HFF-Myc (cell line): ENCODE data around the gene LAMB4.
A peak's percentile ranks its signal among the peaks of the same experiment; 100 is the strongest.

Source experiments
- DNase-seq: peaks from one replicate; pipeline ENCODE4 v3.0.0-alpha.2; 2011; ENCODE audit warnings: low read depth; ENCODE audit errors: extremely low read depth
- H3K4me3 ChIP-seq: replicated peaks from 2 replicates; pipeline ENCODE4 v1.5.1; 2011; ENCODE audit warnings: low read depth, mild to moderate bottlenecking, control low read depth, low read length
- CTCF ChIP-seq: IDR thresholded peaks from 2 replicates; pipeline ENCODE4 v1.5.1; 2012; ENCODE audit warnings: mild to moderate bottlenecking, low read depth, low read length, control low read depth; ENCODE audit errors: missing control alignments

LAMB4 gene

GRCh38 chr7:108128514-108128913 lies 1.6 kb downstream of the LAMB4 start:
- H3K4me3 ChIP-seq = no peak overlapping the region
- DNase-seq = no peak
- TF ChIP-seq CTCF = no peak

DNA sequence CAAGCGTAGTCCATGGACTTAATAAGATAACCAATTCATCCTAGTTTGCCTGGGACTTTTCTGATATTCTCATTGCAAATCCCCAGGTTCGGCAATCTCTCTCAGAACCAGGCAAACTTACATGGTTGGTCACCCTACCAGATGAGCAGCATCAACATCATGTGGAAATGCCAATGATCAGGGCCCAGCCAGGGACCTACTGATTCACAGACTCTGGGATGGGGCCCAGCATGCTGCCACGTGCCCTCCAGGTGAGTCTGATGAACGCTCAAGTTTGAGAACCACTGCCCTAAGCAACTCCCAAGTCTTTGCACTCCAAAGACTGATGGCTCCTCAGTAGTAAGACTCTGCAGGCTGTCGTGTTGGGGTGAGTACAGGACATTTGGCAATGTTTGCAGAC lies 2.7 kb downstream of the LAMB4 start:
- no peak overlapping the region for H3K4me3 ChIP-seq
- DNase-seq = no peak
- no peak for TF ChIP-seq CTCF

DNA sequence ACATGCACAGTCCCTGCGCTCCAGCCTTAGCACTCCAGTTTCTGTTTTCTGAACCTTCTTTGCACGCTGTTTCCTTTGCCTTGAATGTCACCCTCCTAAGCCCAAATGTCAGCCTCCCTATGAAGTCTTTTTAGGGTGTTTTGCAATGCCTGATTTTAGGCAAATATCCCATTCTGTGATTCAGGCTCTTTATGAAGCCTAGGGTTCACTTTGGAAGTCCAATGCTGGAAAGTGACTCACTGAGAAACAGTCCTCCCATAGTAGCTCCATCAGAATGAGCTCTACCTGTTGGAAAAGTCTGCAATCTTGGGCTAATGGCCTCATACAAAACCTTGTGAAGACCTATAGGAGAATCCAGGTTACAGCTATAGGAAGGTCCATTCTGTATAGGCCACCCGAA lies 5.3 kb downstream of the LAMB4 start:
- TF ChIP-seq CTCF = no peak
- no peak for DNase-seq
- H3K4me3 ChIP-seq = no peak overlapping the region

- TF ChIP-seq CTCF = no peak
- DNase-seq = no peak
- no peak overlapping the region for H3K4me3 ChIP-seq
Measured at GRCh38 chr7:108122181-108122580, 8.0 kb downstream of the LAMB4 start.

DNA sequence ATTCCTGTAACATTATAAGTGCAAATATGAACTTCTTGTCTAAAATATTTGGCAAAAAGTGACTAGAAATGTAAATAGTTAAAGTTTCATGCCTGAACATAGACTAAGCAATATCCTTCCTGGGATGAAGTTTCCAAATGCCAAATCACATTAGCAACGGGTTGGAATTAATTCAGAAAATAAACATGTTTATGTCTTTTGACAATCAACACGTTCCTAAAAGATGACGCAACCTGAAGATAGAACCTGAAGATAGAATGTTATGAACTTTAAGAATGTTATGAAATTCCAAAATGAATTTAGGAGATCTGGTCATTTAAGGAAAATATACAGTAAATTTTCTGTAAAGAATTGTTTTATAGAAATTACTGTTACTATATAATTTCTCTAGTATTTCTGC lies 9.2 kb downstream of the LAMB4 start:
- TF ChIP-seq CTCF = no peak
- no peak for DNase-seq
- no peak overlapping the region for H3K4me3 ChIP-seq

DNA sequence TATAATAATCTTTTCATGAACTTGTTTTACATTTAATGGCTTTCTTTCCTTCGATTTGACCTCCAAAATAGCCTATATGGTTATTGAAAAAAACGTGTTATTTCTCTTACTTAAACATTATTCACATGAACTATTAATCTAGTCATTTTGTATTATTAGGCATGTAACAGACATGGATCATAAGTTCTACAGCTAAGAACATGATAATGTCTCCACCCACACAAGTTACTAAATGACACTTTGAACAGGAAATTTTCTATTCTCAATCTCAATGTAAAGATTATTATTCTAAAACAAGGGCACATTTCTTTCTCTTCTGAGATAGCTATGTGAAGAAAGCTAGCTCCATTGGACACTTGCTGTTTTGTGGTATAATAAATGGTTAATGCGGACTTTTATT lies 10.0 kb downstream of the LAMB4 start:
- DNase-seq = no peak
- no peak for TF ChIP-seq CTCF
- H3K4me3 ChIP-seq = no peak overlapping the region

DNA sequence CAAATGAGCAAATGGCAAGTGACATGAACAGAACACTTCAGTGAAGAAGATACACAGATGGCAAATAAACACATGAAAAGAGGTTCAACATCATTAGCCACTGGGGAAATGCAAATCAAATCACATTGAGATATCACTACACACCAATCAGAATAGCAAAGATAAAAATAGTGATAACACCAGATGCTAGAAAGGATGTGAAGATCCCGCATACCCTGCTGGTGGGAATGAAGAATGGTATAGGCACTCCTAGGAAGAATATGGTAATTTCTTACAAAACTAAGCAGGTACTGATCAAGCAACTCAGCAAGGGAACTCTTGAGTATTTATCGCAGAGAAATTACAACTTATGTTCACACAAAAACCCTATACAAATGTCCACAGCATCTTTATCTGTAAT lies 11.2 kb downstream of the LAMB4 start:
- no peak overlapping the region for H3K4me3 ChIP-seq
- peak; percentile 20 for TF ChIP-seq CTCF
- DNase-seq = no peak
